SK-N-SH (cell line): ENCODE data around the gene SYNGR1.

ENCODE experiments used
- EP300 ChIP-seq, 2 experiments: IDR thresholded peaks; 2 replicates each; pipeline versions ENCODE4 v1.4.0 to v1.6.1; 2012; ENCODE audit warnings: borderline replicate concordance in 1 of 2, low read depth in 1 of 2, low read length in 1 of 2
- EZH2phosphoT487 ChIP-seq: fragments of 200-600 bp; sonication (generic); IDR thresholded peaks from 2 replicates; pipeline ENCODE4 v1.6.1; 2017; ENCODE audit warnings: low read depth, mixed run types, mild to moderate bottlenecking, antibody characterized with exemption, moderate library complexity, borderline replicate concordance
- FOXM1 ChIP-seq: IDR thresholded peaks from 2 replicates; pipeline ENCODE4 v1.4.0; 2012; ENCODE audit warnings: low read depth, mild to moderate bottlenecking
- MXI1 ChIP-seq: IDR thresholded peaks from 2 replicates; pipeline ENCODE4 v1.6.1; 2012; ENCODE audit warnings: mild to moderate bottlenecking, low read depth, low read length, improper control_type of control experiment
- NFIC ChIP-seq: IDR thresholded peaks from 2 replicates; pipeline ENCODE4 v1.4.0; 2012; ENCODE audit warnings: borderline replicate concordance
- TAF1 ChIP-seq: IDR thresholded peaks from 2 replicates; pipeline ENCODE4 v1.6.1; 2012; ENCODE audit warnings: low read depth, mild to moderate bottlenecking, low read length, moderate library complexity, borderline replicate concordance
- TF ChIP-seq, protein P1 (sequence below): IDR thresholded peaks from 2 replicates; pipeline ENCODE4 v1.6.1; 2012; ENCODE audit warnings: mild to moderate bottlenecking, low read depth, low read length, moderate library complexity
- TF ChIP-seq, protein P2 (sequence below): fragments of 200-600 bp; sonication (generic); IDR thresholded peaks from 2 replicates; pipeline ENCODE4 v1.6.1; 2017; ENCODE audit warnings: antibody characterized with exemption, mild to moderate bottlenecking, moderate library complexity
- TF ChIP-seq, protein P3 (sequence below): IDR thresholded peaks from 2 replicates; pipeline ENCODE4; 2012

GRCh38 chr22:39426380-39427043 lies 76.7 kb downstream of the SYNGR1 start:
- no peak for TF ChIP-seq MXI1
- TF ChIP-seq, protein P1, sequence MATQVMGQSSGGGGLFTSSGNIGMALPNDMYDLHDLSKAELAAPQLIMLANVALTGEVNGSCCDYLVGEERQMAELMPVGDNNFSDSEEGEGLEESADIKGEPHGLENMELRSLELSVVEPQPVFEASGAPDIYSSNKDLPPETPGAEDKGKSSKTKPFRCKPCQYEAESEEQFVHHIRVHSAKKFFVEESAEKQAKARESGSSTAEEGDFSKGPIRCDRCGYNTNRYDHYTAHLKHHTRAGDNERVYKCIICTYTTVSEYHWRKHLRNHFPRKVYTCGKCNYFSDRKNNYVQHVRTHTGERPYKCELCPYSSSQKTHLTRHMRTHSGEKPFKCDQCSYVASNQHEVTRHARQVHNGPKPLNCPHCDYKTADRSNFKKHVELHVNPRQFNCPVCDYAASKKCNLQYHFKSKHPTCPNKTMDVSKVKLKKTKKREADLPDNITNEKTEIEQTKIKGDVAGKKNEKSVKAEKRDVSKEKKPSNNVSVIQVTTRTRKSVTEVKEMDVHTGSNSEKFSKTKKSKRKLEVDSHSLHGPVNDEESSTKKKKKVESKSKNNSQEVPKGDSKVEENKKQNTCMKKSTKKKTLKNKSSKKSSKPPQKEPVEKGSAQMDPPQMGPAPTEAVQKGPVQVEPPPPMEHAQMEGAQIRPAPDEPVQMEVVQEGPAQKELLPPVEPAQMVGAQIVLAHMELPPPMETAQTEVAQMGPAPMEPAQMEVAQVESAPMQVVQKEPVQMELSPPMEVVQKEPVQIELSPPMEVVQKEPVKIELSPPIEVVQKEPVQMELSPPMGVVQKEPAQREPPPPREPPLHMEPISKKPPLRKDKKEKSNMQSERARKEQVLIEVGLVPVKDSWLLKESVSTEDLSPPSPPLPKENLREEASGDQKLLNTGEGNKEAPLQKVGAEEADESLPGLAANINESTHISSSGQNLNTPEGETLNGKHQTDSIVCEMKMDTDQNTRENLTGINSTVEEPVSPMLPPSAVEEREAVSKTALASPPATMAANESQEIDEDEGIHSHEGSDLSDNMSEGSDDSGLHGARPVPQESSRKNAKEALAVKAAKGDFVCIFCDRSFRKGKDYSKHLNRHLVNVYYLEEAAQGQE = no peak
- TF ChIP-seq, protein P2, sequence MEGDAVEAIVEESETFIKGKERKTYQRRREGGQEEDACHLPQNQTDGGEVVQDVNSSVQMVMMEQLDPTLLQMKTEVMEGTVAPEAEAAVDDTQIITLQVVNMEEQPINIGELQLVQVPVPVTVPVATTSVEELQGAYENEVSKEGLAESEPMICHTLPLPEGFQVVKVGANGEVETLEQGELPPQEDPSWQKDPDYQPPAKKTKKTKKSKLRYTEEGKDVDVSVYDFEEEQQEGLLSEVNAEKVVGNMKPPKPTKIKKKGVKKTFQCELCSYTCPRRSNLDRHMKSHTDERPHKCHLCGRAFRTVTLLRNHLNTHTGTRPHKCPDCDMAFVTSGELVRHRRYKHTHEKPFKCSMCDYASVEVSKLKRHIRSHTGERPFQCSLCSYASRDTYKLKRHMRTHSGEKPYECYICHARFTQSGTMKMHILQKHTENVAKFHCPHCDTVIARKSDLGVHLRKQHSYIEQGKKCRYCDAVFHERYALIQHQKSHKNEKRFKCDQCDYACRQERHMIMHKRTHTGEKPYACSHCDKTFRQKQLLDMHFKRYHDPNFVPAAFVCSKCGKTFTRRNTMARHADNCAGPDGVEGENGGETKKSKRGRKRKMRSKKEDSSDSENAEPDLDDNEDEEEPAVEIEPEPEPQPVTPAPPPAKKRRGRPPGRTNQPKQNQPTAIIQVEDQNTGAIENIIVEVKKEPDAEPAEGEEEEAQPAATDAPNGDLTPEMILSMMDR = no peak
- TF ChIP-seq EZH2phosphoT487 = no peak
- no peak for TF ChIP-seq TAF1
- TF ChIP-seq, protein P3, sequence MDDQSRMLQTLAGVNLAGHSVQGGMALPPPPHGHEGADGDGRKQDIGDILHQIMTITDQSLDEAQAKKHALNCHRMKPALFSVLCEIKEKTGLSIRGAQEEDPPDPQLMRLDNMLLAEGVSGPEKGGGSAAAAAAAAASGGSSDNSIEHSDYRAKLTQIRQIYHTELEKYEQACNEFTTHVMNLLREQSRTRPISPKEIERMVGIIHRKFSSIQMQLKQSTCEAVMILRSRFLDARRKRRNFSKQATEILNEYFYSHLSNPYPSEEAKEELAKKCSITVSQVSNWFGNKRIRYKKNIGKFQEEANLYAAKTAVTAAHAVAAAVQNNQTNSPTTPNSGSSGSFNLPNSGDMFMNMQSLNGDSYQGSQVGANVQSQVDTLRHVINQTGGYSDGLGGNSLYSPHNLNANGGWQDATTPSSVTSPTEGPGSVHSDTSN = no peak
- TF ChIP-seq NFIC = no peak
- TF ChIP-seq FOXM1 = no peak
- no peak for TF ChIP-seq EP300 (IDR thresholded peaks at IDR 0.05; ENCODE audit: borderline replicate concordance in 1 of 2, low read depth in 1 of 2, low read length in 1 of 2)
